Mucosa of rectum (tissue), 2 donors: ENCODE measurements around the gene APPBP2.
"Not testable (repeated sequence)": the region's sequence is repeated elsewhere in the genome, so short reads cannot be mapped to it uniquely, and the experiment has no call there.

Experiments
- H3K27ac ChIP-seq, 2 donors: one replicate each; pipeline ENCODE4 v1.7.0; 2013; ENCODE audit warnings: inconsistent platforms in 2 of 2, low read depth in 2 of 2, low read length in 2 of 2
- H3K27me3 ChIP-seq, 2 donors: one replicate each; pipeline ENCODE4 v1.7.0; 2013; ENCODE audit warnings: low read length in 2 of 2; ENCODE audit not compliant: control insufficient read depth in 2 of 2, insufficient read depth in 2 of 2
- H3K36me3 ChIP-seq, 2 donors: one replicate each; pipeline ENCODE4 v1.7.0; 2013; ENCODE audit warnings: low read length in 2 of 2; ENCODE audit not compliant: control insufficient read depth in 2 of 2, insufficient read depth in 2 of 2
- H3K4me1 ChIP-seq, 2 donors: one replicate each; pipeline ENCODE4 v1.7.0; 2013; ENCODE audit warnings: low read length in 2 of 2, mild to moderate bottlenecking in 1 of 2; ENCODE audit not compliant: control insufficient read depth in 2 of 2, insufficient read depth in 2 of 2
- H3K4me3 ChIP-seq, 2 donors: one replicate each; pipeline ENCODE4 v1.7.0; 2013; ENCODE audit warnings: low read length in 2 of 2
- H3K9ac ChIP-seq, 2 donors: one replicate each; pipeline ENCODE4 v1.7.0; 2013; ENCODE audit warnings: low read length in 2 of 2, low read depth in 1 of 2, mild to moderate bottlenecking in 1 of 2
- H3K9me3 ChIP-seq, 2 donors: one replicate each; pipeline ENCODE4 v1.7.0; 2013; ENCODE audit warnings: low read length in 2 of 2; ENCODE audit not compliant: control insufficient read depth in 2 of 2
- donor health status: healthy.
- donor health status: Normal muscosa, but diverticular disease.

The APPBP2 gene

DNA sequence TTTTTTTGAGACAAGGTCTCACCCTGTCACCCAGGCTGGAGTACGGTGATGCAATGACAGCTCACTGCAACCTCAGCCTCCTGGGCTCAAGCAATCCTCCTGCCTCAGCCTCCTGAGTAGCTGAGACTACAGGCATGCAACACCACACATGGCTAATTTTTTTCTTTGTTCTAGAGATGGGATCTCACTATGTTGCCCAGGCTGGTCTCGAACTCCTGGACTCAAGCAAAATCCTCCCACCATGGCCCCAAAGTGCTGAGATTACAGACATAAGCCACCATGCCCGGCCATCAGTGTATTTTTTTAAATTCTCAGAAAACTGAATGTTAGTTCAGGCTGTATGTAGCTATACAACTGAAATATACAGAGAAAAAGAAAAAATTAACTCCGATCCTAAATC, 6.2 kb downstream of the APPBP2 start:
- Histone ChIP-seq H3K9me3 (no peaks in the 10 kb centered on the region), H3K27me3 (no peaks in the 10 kb centered on the region), H3K9ac (no peak overlapping the region), H3K27ac (no peak overlapping the region), H3K36me3 (peaks cover 0 to 19% of the 10 kb centered on the region in 2 donors), H3K4me3 (no peak overlapping the region), H3K4me1 (peaks cover 6% of the 10 kb centered on the region in 2 donors)

DNA sequence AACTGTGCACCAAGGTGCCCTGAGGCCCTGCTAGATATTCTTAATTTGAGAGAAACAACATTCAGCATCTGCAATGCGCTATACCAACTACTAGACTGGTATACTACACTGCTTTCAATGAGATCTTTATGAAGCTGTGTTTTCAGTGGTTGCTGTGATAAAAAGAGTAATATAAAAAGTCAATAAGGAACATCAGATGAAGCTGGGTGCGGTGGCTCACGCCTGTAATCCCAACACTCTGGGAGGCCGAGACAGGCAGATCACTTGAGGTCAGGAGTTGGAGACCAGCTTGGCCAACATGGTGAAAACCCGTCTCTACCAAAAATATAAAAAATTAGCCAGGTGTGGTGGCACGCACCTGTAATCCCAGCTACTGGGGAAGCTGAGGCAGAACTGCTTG, 10.4 kb downstream of the APPBP2 start:
- peaks cover 0 to 26% of the 10 kb centered on the region in 2 donors for H3K36me3 ChIP-seq
- not testable (repeated sequence) for H3K4me3 ChIP-seq, H3K9ac ChIP-seq

DNA sequence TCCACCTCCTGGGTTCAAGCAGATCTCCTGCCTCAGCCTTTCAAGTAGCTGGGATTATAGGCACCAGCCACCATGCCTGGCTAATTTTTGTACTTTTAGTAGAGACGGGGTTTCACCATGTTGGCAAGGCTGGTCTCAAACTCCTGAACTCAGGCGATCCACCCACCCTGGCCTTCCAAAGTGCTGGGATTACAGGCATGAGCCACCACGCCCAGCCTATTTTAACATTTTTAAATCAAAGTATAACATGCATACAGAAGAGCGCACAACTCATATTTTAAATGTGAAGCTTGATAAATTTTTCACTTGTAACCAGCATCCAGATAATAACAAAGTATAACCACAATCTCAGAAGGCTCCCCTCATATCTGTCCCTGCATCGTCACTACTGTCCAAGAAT, 10.8 kb downstream of the APPBP2 start:
- H3K9me3 ChIP-seq, H3K4me1 ChIP-seq, H3K27me3 ChIP-seq, H3K9ac ChIP-seq, H3K27ac ChIP-seq, H3K4me3 ChIP-seq: not testable (repeated sequence)
- H3K36me3 ChIP-seq: peaks cover 0 to 26% of the 10 kb centered on the region in 2 donors

More for the DNA sequence above, 10.4 kb downstream of the APPBP2 start:
- not testable (repeated sequence) for H3K27me3 ChIP-seq, H3K27ac ChIP-seq, H3K4me1 ChIP-seq, H3K9me3 ChIP-seq

DNA sequence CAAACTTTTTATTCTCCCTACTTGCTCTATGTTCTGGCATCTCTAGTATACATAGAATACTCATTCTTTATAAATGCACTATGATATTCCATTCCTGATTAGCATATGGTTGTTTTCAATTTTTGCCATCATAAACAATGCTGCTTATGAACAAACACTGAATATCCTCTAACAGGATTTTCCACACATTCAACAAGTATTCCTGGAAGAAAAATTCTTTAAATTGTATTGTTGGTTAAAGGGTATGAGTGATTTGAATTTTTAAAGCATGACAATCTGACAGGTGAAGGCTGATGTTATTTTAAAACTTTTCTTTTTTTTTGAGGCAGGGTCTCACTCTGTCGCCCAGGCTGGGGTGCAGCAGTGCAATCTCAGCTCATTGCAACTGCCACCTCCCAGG, 11.5 kb downstream of the APPBP2 start:
- peaks cover 0 to 24% of the 10 kb centered on the region in 2 donors for H3K36me3 ChIP-seq
- no peak overlapping the region for H3K27ac ChIP-seq

DNA sequence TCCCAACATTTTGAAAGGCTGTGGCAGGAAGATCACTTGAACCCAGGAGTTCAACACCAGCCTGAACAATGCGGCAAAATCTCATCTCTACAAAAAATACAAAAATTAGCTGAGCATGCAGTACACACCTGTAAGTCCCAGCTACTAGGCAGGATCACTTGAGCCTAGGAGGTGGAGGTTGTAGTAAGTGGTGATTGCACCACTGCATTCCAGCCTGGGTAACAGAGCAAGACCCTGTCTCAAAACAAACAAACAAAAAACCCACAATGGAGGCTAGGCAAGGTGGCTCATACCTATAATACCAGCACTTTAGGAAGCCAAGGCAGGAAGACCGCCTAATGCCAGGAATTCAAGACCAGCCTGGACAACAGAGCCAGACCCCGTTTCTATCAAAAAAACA, 12.0 kb downstream of the APPBP2 start:
- no peak overlapping the region for H3K4me3 ChIP-seq
- peaks cover 0 to 21% of the 10 kb centered on the region in 2 donors for H3K36me3 ChIP-seq
- H3K27me3 ChIP-seq: no peaks in the 10 kb centered on the region
- H3K27ac ChIP-seq: no peak overlapping the region
- H3K9ac ChIP-seq: no peak overlapping the region
- H3K9me3 ChIP-seq: no peaks in the 10 kb centered on the region
- H3K4me1 ChIP-seq: peaks cover 0 to 3% of the 10 kb centered on the region in 2 donors

More for the DNA sequence above, 11.5 kb downstream of the APPBP2 start:
- no peaks in the 10 kb centered on the region for H3K27me3 ChIP-seq
- no peak overlapping the region for H3K9ac ChIP-seq
- H3K9me3 ChIP-seq: no peaks in the 10 kb centered on the region
- no peak overlapping the region for H3K4me3 ChIP-seq
- peaks cover 0 to 3% of the 10 kb centered on the region in 2 donors for H3K4me1 ChIP-seq

DNA sequence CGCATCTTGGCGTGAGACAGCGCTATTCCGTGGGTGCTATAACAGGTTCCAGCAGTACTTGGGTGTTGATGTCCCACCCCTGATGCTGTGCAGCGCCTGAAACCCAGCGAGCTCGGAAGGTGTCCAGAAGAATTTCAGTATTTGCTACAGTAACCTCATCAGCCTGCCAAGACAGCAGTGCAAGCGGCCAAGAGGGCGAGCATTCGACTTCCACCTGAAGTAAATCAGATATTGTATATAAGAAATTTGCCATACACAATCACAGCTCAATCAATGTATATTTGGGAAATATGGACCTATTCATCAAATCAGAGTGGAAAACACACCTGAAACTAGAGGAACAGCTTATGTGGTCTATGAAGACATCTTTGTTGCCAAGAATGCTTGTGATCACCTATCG, 13.0 kb downstream of the APPBP2 start:
- Histone ChIP-seq H3K9me3 (no peaks in the 10 kb centered on the region), H3K27me3 (no peaks in the 10 kb centered on the region), H3K4me3 (no peak overlapping the region), H3K27ac (no peak overlapping the region), H3K4me1 (peaks cover 0 to 3% of the 10 kb centered on the region in 2 donors), H3K9ac (no peak overlapping the region), H3K36me3 (peaks cover 0 to 13% of the 10 kb centered on the region in 2 donors)

DNA sequence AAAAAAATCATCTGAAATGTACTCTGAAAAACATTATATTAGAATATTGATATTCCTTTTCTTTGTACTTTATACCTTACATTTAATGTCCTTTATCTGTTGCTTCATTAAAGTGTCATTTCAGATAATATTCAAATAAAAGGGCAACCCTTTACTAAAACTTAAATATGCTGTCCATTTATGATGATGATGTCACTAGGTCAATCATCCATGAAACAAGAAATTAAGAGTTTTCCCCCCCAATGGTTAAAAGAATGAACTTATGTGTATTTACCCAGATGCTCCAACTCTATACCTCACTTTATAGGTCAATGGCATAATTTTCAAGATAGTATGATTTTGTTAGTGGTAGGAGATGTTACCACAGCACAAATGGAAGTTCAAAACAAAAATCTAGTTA, 15.3 kb downstream of the APPBP2 start:
- no peaks in the 10 kb centered on the region for H3K27me3 ChIP-seq
- H3K9me3 ChIP-seq: no peaks in the 10 kb centered on the region
- no peak overlapping the region for H3K4me3 ChIP-seq
- H3K4me1 ChIP-seq: peaks cover 0 to 3% of the 10 kb centered on the region in 2 donors
- H3K9ac ChIP-seq: no peak overlapping the region
- H3K27ac ChIP-seq: no peak overlapping the region
- peaks cover 0 to 10% of the 10 kb centered on the region in 2 donors for H3K36me3 ChIP-seq

DNA sequence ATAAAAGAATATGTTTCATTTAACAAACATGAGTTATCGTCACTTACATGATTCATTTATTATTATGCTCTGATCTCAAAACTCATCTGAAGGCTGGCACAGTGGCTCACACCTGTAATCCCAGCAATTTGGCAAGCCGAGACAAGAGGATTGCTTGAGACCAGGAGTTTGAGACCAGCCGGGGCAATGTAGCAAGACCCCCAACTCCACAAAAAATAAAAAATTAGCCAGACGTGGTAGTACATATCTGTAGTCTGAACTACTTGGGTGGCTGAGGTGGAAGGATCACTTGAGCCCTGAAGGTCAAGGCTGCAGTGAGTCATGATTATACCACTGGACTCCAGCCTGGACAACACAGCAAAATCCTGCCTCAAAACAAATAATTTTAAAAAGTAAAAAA, 16.0 kb downstream of the APPBP2 start:
- no peaks in the 10 kb centered on the region for H3K9me3 ChIP-seq
- H3K4me3 ChIP-seq: no peak overlapping the region
- peaks cover 0 to 10% of the 10 kb centered on the region in 2 donors for H3K36me3 ChIP-seq
- H3K27ac ChIP-seq: no peak overlapping the region
- H3K4me1 ChIP-seq: no peaks in the 10 kb centered on the region
- H3K9ac ChIP-seq: no peak overlapping the region
- no peaks in the 10 kb centered on the region for H3K27me3 ChIP-seq

DNA sequence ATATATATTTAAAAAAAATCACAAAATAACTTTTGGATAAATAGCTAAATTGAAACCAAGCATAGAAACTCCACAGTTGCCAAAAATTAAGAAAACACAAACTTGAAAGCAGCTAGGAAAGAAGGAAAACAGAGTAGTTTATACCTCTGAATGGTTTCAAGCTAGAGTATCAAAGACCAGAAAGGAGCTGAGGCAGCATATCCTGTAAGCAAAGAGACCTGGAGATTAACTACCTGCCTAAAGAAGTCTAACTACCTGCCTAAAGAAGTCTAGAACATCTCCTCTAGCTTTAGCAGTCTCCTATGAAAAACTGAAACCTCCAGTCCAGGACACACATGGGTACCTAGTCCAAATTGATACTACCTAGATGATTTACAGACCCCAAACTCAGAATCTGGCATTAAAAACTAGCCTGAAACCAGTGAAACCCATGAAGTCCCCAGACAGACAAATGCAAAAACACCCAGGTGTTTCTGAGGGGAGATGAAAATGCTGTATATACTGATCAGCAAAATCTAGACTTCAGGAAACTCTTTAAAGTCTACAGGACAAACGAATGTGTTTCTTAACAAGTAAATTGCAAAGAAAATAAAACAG, 17.6 kb downstream of the APPBP2 start:
- Histone ChIP-seq H3K4me3 (no peak overlapping the region), H3K4me1 (no peaks in the 10 kb centered on the region), H3K9me3 (no peaks in the 10 kb centered on the region), H3K9ac (no peak overlapping the region), H3K36me3 (peaks cover 0 to 10% of the 10 kb centered on the region in 2 donors), H3K27me3 (no peaks in the 10 kb centered on the region), H3K27ac (no peak overlapping the region)

DNA sequence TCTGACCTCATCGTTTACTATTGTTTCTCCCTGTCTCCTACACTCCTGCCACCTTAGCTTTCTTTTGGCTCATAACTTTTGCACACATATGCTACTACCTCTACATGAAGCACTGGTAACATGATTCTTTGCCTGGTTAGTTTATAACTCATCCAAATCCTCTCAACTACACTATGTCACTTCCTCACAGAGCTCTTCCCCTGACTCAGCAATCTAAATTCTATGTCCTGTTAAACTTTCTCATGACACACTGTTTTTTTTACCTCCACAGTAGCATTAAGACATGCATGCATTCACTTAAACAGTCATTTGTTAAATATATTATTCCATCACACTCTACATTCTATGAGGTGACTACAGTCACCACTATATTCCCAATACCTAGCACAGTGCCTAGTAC, 19.7 kb downstream of the APPBP2 start:
- Histone ChIP-seq H3K36me3 (peaks cover 0 to 4% of the 10 kb centered on the region in 2 donors), H3K27ac (no peak overlapping the region), H3K27me3 (no peaks in the 10 kb centered on the region), H3K9me3 (no peaks in the 10 kb centered on the region), H3K9ac (no peak overlapping the region), H3K4me3 (no peak overlapping the region), H3K4me1 (no peaks in the 10 kb centered on the region)

DNA sequence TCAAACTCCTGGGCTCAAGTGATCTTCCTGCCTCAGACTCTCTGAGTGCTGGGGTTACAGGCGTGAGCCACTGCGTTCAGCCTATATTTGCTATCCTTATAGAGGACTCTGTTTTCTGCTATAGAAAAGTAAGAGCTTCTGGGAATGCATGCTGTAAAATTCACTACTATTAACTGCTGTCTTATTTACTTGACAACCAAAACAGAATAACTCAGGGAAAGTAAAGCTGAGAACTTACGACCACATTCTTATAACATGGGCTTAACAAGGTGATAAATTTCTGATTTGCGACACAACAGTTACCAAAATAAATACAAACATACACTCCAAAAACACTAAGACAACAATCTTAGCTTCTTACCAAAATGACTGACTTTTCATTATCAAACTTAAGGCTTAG, 23.9 kb downstream of the APPBP2 start:
- no peak overlapping the region for H3K27ac ChIP-seq
- H3K4me3 ChIP-seq: no peak overlapping the region
- no peaks in the 10 kb centered on the region for H3K9me3 ChIP-seq
- H3K36me3 ChIP-seq: peaks cover 13 to 14% of the 10 kb centered on the region in 2 donors
- no peaks in the 10 kb centered on the region for H3K4me1 ChIP-seq
- H3K9ac ChIP-seq: no peak overlapping the region
- H3K27me3 ChIP-seq: no peaks in the 10 kb centered on the region
